ENCODE data around the gene SPTBN4. TPM values are rescaled to one million over a fixed set of nuclear protein-coding genes. Genes with fewer than 3 reads are reported as not detected.

SPTBN4 gene
- polyA plus RNA-seq, 1 of the 3 experiments (the other 2 are of a cell fraction) = 3.1 TPM

DNA sequence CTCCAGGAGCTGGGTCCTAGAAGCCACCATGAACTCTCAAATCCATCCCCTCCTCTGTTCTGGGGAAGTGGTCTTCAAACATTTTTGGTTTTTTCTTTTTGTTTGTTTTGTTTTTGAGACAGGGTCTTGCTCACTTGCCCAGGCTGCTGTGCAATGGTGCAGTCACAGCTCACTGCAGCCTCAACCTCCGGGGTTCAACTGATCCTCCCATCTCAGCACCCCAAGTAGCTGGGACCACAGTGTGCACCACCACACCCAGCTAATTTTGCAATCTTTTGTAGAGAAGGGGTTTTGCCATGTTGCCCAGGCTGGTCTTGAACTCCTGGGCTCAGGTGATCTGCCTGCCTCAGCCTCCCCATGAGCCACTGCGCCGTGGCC is 8.2 kb upstream of the SPTBN4 start:
- Histone ChIP-seq H3K9me2 (no peaks in the 10 kb centered on the region), H3K27ac (ENCODE audit: low read depth in 2 of 2, low read length in 1 of 2) (no peak overlapping the region), H3K9me3 (no peaks in the 10 kb centered on the region), H3K36me3 (replicated peaks in 1 of 2; ENCODE audit: control insufficient read depth in 1 of 2, insufficient read depth in 2 of 2, low read length in 1 of 2) (peaks cover 0 to 3% of the 10 kb centered on the region in 2 experiments), H3K4me1 (ENCODE audit: control insufficient read depth in 1 of 2, insufficient read depth in 2 of 2, low read depth in 1 of 2, low read length in 1 of 2) (no peaks in the 10 kb centered on the region), H2AFZ (ENCODE audit: low read depth) (no peak overlapping the region), H4K20me1 (ENCODE audit: insufficient read depth) (no peaks in the 10 kb centered on the region), H3F3A (replicated peaks; ENCODE audit: insufficient read depth) (peaks cover 5% of the 10 kb centered on the region), H3K79me2 (ENCODE audit: insufficient read depth) (no peaks in the 10 kb centered on the region), H3K9ac (no peak overlapping the region), H3K27me3 (ENCODE audit: insufficient read depth) (no peaks in the 10 kb centered on the region), H3K4me3 (ENCODE audit: low read depth in 2 of 2, low read length in 1 of 2) (no peak overlapping the region), H3K4me2 (no peak overlapping the region)
- ChIA-PET CTCF (interaction anchor here (1.6 kb wide), 1 partner anchor 176 kb away, joined by 3 read pairs; no protein-coding TSS in a partner anchor), POLR2A (no interaction called here)
- WGBS (ENCODE audit: low lambda C conversion rate) = 98% methylated on average over 3 of the region's 3 CpGs
- no peak for DNase-seq
- TF ChIP-seq RAD21 (IDR thresholded peaks at IDR 0.05; ENCODE audit: low read length) = no peak
- TF ChIP-seq USF2 (IDR thresholded peaks at IDR 0.05; ENCODE audit: borderline replicate concordance, low read depth, low read length) = no peak
- TF ChIP-seq, protein P1, sequence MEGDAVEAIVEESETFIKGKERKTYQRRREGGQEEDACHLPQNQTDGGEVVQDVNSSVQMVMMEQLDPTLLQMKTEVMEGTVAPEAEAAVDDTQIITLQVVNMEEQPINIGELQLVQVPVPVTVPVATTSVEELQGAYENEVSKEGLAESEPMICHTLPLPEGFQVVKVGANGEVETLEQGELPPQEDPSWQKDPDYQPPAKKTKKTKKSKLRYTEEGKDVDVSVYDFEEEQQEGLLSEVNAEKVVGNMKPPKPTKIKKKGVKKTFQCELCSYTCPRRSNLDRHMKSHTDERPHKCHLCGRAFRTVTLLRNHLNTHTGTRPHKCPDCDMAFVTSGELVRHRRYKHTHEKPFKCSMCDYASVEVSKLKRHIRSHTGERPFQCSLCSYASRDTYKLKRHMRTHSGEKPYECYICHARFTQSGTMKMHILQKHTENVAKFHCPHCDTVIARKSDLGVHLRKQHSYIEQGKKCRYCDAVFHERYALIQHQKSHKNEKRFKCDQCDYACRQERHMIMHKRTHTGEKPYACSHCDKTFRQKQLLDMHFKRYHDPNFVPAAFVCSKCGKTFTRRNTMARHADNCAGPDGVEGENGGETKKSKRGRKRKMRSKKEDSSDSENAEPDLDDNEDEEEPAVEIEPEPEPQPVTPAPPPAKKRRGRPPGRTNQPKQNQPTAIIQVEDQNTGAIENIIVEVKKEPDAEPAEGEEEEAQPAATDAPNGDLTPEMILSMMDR (IDR thresholded peaks at IDR 0.05) = no peak
- no peak for TF ChIP-seq REST (IDR thresholded peaks at IDR 0.05; ENCODE audit: low read depth, low read length)

GRCh38 chr19:40460185-40460584 is 6.6 kb upstream of the SPTBN4 start:
- H3K4me3 ChIP-seq (ENCODE audit: low read depth in 2 of 2, low read length in 1 of 2) = no peak overlapping the region
- no peak overlapping the region for H3K27ac ChIP-seq (ENCODE audit: low read depth in 2 of 2, low read length in 1 of 2)
- DNase-seq = no peak
- CTCF ChIA-PET = interaction anchor here (1.3 to 1.5 kb wide), 2 partner anchors 155 to 174 kb away, joined by 3 to 6 read pairs; no protein-coding TSS in a partner anchor
- no peak overlapping the region for H3K9ac ChIP-seq
- no peaks in the 10 kb centered on the region for H3K9me3 ChIP-seq
- no peak overlapping the region for H3K4me2 ChIP-seq
- H3K27me3 ChIP-seq (ENCODE audit: insufficient read depth) = no peaks in the 10 kb centered on the region
- H3F3A ChIP-seq (replicated peaks; ENCODE audit: insufficient read depth) = peaks cover 18% of the 10 kb centered on the region
- no peaks in the 10 kb centered on the region for H3K9me2 ChIP-seq
- 88% methylated on average over 3 of the region's 3 CpGs for WGBS (ENCODE audit: low lambda C conversion rate)
- H3K36me3 ChIP-seq (replicated peaks in 1 of 2; ENCODE audit: control insufficient read depth in 1 of 2, insufficient read depth in 2 of 2, low read length in 1 of 2) = peaks cover 0 to 3% of the 10 kb centered on the region in 2 experiments
- POLR2A ChIA-PET = interaction anchor here (0.5 kb wide), 1 partner anchor 169 kb away, joined by 3 read pairs; no protein-coding TSS in a partner anchor
- H3K4me1 ChIP-seq (ENCODE audit: control insufficient read depth in 1 of 2, insufficient read depth in 2 of 2, low read depth in 1 of 2, low read length in 1 of 2) = peaks cover 5 to 7% of the 10 kb centered on the region in 2 experiments; a peak in 3 of 4 replicates
- H2AFZ ChIP-seq (ENCODE audit: low read depth) = no peak overlapping the region
- no peaks in the 10 kb centered on the region for H4K20me1 ChIP-seq (ENCODE audit: insufficient read depth)
- TF ChIP-seq SMC3 (IDR thresholded peaks at IDR 0.05; ENCODE audit: low read depth, low read length) = no peak
- no peak for TF ChIP-seq GATA2 (CRISPR knock-in tag; IDR thresholded peaks at IDR 0.05)
- TF ChIP-seq CHD2 (IDR thresholded peaks at IDR 0.05; ENCODE audit: low read length, partially characterized antibody) = no peak
- TF ChIP-seq, protein P2, sequence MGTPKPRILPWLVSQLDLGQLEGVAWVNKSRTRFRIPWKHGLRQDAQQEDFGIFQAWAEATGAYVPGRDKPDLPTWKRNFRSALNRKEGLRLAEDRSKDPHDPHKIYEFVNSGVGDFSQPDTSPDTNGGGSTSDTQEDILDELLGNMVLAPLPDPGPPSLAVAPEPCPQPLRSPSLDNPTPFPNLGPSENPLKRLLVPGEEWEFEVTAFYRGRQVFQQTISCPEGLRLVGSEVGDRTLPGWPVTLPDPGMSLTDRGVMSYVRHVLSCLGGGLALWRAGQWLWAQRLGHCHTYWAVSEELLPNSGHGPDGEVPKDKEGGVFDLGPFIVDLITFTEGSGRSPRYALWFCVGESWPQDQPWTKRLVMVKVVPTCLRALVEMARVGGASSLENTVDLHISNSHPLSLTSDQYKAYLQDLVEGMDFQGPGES (IDR thresholded peaks at IDR 0.05; ENCODE audit: low read depth, low read length) = no peak
- TF ChIP-seq RXRA (IDR thresholded peaks at IDR 0.05; ENCODE audit: borderline replicate concordance, low read depth) = no peak
- no peak for TF ChIP-seq USF2 (IDR thresholded peaks at IDR 0.05; ENCODE audit: borderline replicate concordance, low read depth, low read length)
- TF ChIP-seq GABPA (IDR thresholded peaks at IDR 0.05; ENCODE audit: low read depth) = no peak
- no peak for TF ChIP-seq FOXM1 (IDR thresholded peaks at IDR 0.05; ENCODE audit: low read depth)
- no peak for TF ChIP-seq EP300 (IDR thresholded peaks at IDR 0.05; ENCODE audit: borderline replicate concordance in 1 of 2, low read depth in 1 of 2, low read length in 1 of 2)
- TF ChIP-seq RCOR1 (IDR thresholded peaks at IDR 0.05; ENCODE audit: low read length) = no peak
- no peak for TF ChIP-seq EZH2phosphoT487 (IDR thresholded peaks at IDR 0.05; ENCODE audit: borderline replicate concordance, low read depth)
- TF ChIP-seq FOSL2 (IDR thresholded peaks at IDR 0.05; ENCODE audit: borderline replicate concordance, low read depth) = no peak
- TF ChIP-seq ELF1 (IDR thresholded peaks at IDR 0.05) = no peak
- no peak for TF ChIP-seq SIN3A (IDR thresholded peaks at IDR 0.05; ENCODE audit: borderline replicate concordance, low read depth, low read length)
- no peaks in the 10 kb centered on the region; the same call in 1 of the 2 replicates for H3K79me2 ChIP-seq (ENCODE audit: insufficient read depth)
